Pancreas (tissue), 10 donors: ENCODE measurements around the gene RRP8. TPM values are rescaled to one million over a fixed set of nuclear protein-coding genes. Genes with fewer than 3 reads are reported as not detected.

ENCODE experiments used
- ATAC-seq, 4 donors: fragments of 200-7000 bp; cut with Tn5 transposase; one replicate each; pipeline versions ENCODE4 v1.8.0 to v1.9.1; 2020; ENCODE audit warnings: mild to moderate bottlenecking in 4 of 4, moderate library complexity in 4 of 4
- DNase-seq, 6 donors: peaks; one replicate each; pipeline ENCODE4 v3.0.0-alpha.2; 2020
- FAIRE-seq: peaks from 2 replicates; lab custom pipeline; 2012; peaks lifted over from hg19 to GRCh38; lab: Jason Lieb, UNC
- H3K27ac ChIP-seq, 4 donors: fragments of 200-600 bp; sonication (generic); 1 replicate in 3 of 4; 2 replicates in 1 of 4; pipeline versions ENCODE4 v1.5.0 to v1.8.0; 2020
- H3K27me3 ChIP-seq, 4 donors: fragments of 200-600 bp; one replicate each; pipeline ENCODE4 v1.8.0; 2021
- H3K36me3 ChIP-seq, 3 donors: fragments of 200-600 bp; sonication (generic) in 1 of 3; one replicate each; pipeline versions ENCODE4 v1.5.0 to v1.8.0; 2020 to 2021
- H3K4me1 ChIP-seq, 3 donors: fragments of 200-600 bp; one replicate each; pipeline ENCODE4 v1.8.0; 2021
- H3K4me3 ChIP-seq, 4 donors: fragments of 200-600 bp; sonication (generic) in 2 of 4; one replicate each; pipeline versions ENCODE4 v1.5.0 to v1.8.0; 2020 to 2021
- H3K9me3 ChIP-seq, 4 donors: fragments of 200-600 bp; one replicate each; pipeline ENCODE4 v1.8.0; 2021
- CTCF ChIP-seq, 4 donors: fragments of 200-600 bp; sonication (generic) in 3 of 4; IDR thresholded peaks; one replicate each; pipeline versions ENCODE4 v1.5.0 to v1.8.0; 2021; ENCODE audit warnings: antibody characterized with exemption in 4 of 4
- WGBS, 2 donors: extraction: QIAGEN DNeasy Blood & Tissue Kit; methylation state at CpG; one replicate each; pipeline ENCODE4 v1.1.7; 2013; 5-methylcytosine and 5-hydroxymethylcytosine counted together
- intact Hi-C, 3 donors: fragments of 100-400 bp; cut with DNase I; formaldehyde crosslinking; loops; one replicate each; pipeline versions ENCODE4 v1.11.1 to v1.14.2; 2022
- polyA plus RNA-seq, 2 donors: library from polyadenylated mRNA; stranded (reverse); fragments of 200-250 nt; gene quantifications; one replicate each; pipeline ENCODE4 v1.2.3, GENCODE V29; 2013
- total RNA-seq, 6 donors: library from RNA; stranded (reverse); fragmentation: NEBNext Ultra II Directional in 4 of 6; extraction: Animal tissue kit (Norgen Biotek cat#: 25700) in 4 of 6; gene quantifications; one replicate each; pipeline versions ENCODE4 v1.2.1 to v1.2.4, GENCODE V29; 2021 to 2023
- donor health status: healthy with polysubstance abuse.
- donor health status: DM: no; HTN: no; CAD: no; lungs with moderate emphysema.
- donor health status: DM: no; HTN: no; CAD: no.
- donor health status: control.
- donor health status: control.
- donor health status: Bipolar disorder and iron deficiency.
- donor health status: DM: yes; HTN: yes; CAD: no.
- donor health status: DM: no; HTN: no; CAD: no.
- donor health status: DM: no; HTN: no; CAD: no.
- donor health status: DM: yes; HTN: yes; CAD: no.

The RRP8 gene
- total and polyA plus RNA-seq, 8 donors: 6.3 to 25.0 (median 10.2) TPM

GRCh38 chr11:6554828-6555706 lies 48.3 kb downstream of the RRP8 start:
- intact Hi-C loops: no loop called here
- no peak overlapping the region for H3K27ac ChIP-seq
- DNase-seq (no peak), FAIRE-seq (no peak), ATAC-seq (no peak)
- no peaks in the 10 kb centered on the region for H3K9me3 ChIP-seq
- no peaks in the 10 kb centered on the region for H3K27me3 ChIP-seq
- 90 to 98% methylated on average over 5 of the region's 5 CpGs for WGBS, 2 donors
- no peaks in the 10 kb centered on the region for H3K36me3 ChIP-seq
- H3K4me3 ChIP-seq: no peak overlapping the region
- H3K4me1 ChIP-seq: peaks cover 0 to 10% (median 0%) of the 10 kb centered on the region in 3 donors
- TF ChIP-seq CTCF (IDR thresholded peaks at IDR 0.05): no peak

- intact Hi-C loops: no loop called here
- Histone ChIP-seq H3K4me1 (peaks cover 0 to 10% (median 0%) of the 10 kb centered on the region in 3 donors), H3K4me3 (no peak overlapping the region), H3K27ac (no peak overlapping the region), H3K9me3 (no peaks in the 10 kb centered on the region), H3K27me3 (no peaks in the 10 kb centered on the region), H3K36me3 (no peaks in the 10 kb centered on the region)
- FAIRE-seq (no peak), DNase-seq (no peak), ATAC-seq (no peak)
- TF ChIP-seq CTCF (IDR thresholded peaks at IDR 0.05): no peak
These were observed 49.8 kb downstream of the RRP8 start for GRCh38 chr11:6553634-6554033.

GRCh38 chr11:6548641-6549040 lies 54.8 kb downstream of the RRP8 start:
- Histone ChIP-seq H3K4me1 (peaks cover 0 to 9% (median 4%) of the 10 kb centered on the region in 3 donors), H3K27me3 (no peaks in the 10 kb centered on the region), H3K9me3 (no peaks in the 10 kb centered on the region), H3K27ac (no peak overlapping the region), H3K4me3 (no peak overlapping the region), H3K36me3 (no peaks in the 10 kb centered on the region)
- TF ChIP-seq CTCF (IDR thresholded peaks at IDR 0.05): no peak
- FAIRE-seq: no peak
- intact Hi-C loops: loop anchor here in 1 of 3 donors (5.0 kb wide), 1 partner anchor 39 kb away; no protein-coding TSS in a partner anchor
- 86 to 92% methylated on average over 3 of the region's 3 CpGs for WGBS, 2 donors
- ATAC-seq: no peak
- DNase-seq: no peak

GRCh38 chr11:6548121-6548520 lies 55.3 kb downstream of the RRP8 start:
- DNase-seq (no peak), ATAC-seq (no peak), FAIRE-seq (no peak)
- intact Hi-C loops: loop anchor here in 1 of 3 donors (5.0 kb wide), 1 partner anchor 39 kb away; no protein-coding TSS in a partner anchor
- no peaks in the 10 kb centered on the region for H3K27me3 ChIP-seq
- no peak overlapping the region for H3K4me3 ChIP-seq
- WGBS, 2 donors: 92 to 98% methylated on average over 2 of the region's 2 CpGs
- no peaks in the 10 kb centered on the region for H3K36me3 ChIP-seq
- no peak for TF ChIP-seq CTCF (IDR thresholded peaks at IDR 0.05)
- peaks cover 0 to 7% (median 4%) of the 10 kb centered on the region in 3 donors for H3K4me1 ChIP-seq
- H3K27ac ChIP-seq: no peak overlapping the region
- no peaks in the 10 kb centered on the region for H3K9me3 ChIP-seq

- Histone ChIP-seq H3K4me3 (no peak overlapping the region), H3K4me1 (peaks cover 0 to 4% (median 3%) of the 10 kb centered on the region in 3 donors), H3K36me3 (no peaks in the 10 kb centered on the region), H3K9me3 (no peaks in the 10 kb centered on the region), H3K27ac (no peak overlapping the region), H3K27me3 (no peaks in the 10 kb centered on the region)
- ATAC-seq (no peak), FAIRE-seq (no peak), DNase-seq (no peak)
- 90 to 93% methylated on average over 6 of the region's 6 CpGs for WGBS, 2 donors
- intact Hi-C loops: loop anchor here in 1 of 3 donors (5.0 kb wide), 1 partner anchor 40 kb away; no protein-coding TSS in a partner anchor
- no peak for TF ChIP-seq CTCF (IDR thresholded peaks at IDR 0.05)
These were observed 56.2 kb downstream of the RRP8 start for GRCh38 chr11:6547177-6547576.
